HG03354 (cell line): Measurements from ENCODE around the gene FAM124B.
"Not testable (repeated sequence)": the region's sequence is repeated elsewhere in the genome, so short reads cannot be mapped to it uniquely, and the experiment has no call there.

Experiments used
- ATAC-seq: cut with Tn5 transposase; IDR thresholded peaks from one replicate; pipeline ENCODE4 v1.9.1; 2021; ENCODE audit warnings: mild to moderate bottlenecking; ENCODE audit not compliant: unreplicated experiment, poor library complexity, severe bottlenecking

The FAM124B gene

DNA sequence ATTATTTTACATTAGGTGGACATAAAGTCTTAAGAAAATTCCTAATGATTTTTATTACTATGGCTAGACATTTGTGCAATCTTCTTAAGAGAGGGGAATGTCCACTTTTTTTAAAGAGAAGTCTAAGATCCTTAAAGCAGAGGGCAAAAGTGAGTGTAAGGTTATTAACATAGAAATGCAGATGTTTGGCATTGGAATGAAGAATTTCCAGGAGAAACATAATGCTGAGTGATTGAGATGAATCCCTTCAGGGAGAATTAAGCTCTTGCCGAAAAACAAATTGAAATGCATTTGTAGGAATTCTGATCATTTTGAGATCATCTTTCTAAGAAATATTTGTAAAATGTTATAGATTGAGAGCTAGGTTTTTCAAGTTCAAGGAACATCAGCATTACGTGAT, 15.0 kb downstream of the FAM124B start:
- no peak for ATAC-seq

DNA sequence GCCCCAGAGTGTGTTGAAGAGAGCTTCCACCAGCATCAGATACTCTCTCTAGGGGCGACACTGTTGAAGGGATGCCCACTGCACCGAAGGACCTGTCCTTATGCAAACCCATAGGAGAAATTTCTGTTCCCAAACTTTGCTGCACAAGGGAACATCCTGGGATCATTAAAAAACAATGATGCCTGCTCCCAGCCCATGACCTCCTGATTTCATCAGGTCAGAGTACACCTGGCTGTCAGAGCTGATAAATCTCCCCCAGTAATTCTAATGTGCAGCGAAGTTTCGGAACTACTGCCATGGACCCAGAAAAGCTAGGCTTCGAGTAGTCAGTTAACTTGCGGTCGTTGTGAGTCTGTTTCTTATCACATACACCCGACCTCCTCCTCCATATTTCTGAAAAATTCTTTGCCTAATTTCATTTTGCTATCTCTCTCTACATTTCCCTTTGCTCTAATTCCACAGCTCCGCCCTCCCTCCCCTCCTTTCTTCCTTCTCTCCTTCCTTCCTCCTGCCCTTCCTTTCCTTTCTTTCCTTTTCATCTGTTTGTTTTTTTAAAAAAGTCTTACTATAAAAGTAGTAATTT, 18.8 kb downstream of the FAM124B start:
- no peak for ATAC-seq

DNA sequence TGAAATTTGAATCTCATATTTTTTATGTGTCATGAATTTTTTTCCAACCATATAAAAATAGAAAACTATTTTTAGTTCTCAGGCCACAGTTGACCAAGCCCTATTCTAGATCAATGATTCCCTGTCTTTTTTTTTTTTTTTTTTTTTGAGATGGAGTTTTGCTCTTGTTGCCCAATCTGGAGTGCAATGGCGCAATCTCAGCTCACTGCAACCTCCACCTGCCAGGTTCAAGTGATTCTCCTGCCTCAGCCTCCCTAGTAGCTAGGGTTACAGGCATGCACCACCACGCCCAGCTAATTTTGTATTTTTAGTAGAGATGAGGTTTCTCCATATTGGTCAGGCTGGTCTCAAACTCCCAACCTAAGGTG, 19.6 kb downstream of the FAM124B start:
- not testable (repeated sequence) for ATAC-seq

DNA sequence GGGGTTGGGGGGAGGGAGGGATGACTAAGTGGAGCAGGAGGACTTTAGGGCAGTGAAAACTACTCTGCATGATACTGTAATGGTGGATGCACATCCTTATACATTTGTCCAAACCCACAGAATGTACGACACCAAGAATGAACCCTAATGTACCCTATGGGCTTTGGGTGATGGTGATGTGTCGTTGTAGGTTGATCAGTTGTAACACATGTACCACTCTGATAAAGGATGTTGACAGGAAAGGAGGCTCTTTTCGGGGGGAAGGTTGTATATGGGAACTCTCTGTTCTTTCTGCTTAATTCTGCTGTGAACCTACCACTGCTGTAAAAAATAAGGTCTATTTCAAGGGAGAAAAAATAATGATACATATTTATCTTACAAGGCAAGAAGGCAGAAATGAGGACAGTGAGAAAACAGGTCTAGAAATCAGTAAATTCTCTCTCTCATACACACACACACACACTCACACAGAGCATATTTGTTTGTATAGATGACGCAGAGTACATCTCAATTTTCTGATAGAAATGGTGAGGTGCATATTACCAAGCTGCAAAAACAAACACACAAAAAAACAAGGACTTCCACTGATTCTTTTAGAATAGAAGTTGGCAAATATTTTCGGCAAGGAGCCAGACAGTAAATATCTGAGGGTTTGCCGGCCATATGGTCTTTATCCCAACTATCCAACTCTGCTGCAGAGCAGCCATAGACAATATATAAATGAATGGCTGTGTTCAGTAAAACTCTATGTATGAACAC, 20.2 kb downstream of the FAM124B start:
- no peak for ATAC-seq

DNA sequence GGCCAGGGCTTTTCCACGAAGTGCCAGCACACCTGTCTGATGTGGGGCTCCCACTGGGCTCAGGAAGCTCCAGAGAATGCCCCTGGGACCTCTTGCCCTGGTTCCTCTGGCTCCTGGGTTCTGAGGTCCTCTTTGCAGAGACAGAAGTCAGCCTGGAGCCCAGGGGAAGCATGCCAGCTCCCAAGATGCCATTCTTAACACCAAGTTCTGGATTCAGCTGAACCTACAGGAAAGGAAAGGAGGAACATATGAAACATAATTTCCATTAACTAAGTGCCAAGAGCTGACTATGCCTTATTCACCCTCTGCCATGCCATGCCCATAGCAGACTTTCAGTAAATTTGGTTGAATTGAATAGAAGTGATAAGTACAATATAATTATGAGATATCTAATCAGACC, 21.9 kb downstream of the FAM124B start:
- no peak for ATAC-seq

DNA sequence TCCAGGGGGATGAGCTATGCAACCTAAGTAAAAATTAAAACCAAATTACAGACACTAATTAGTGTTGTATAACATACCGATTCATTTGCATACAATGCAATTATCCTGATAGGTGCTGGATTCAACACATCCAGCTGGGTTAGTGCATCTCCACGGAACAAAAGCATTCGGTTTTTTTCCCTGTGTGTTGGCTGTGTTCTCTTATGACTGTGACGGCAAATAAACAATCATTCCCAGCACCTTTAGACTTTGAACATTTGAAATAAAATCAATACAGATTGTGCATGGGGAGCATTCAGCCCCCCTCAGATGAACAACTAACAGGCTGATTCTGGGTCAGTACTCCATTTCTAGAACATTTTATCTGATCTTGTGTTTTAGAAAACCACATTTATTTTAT, 22.7 kb downstream of the FAM124B start:
- no peak for ATAC-seq

DNA sequence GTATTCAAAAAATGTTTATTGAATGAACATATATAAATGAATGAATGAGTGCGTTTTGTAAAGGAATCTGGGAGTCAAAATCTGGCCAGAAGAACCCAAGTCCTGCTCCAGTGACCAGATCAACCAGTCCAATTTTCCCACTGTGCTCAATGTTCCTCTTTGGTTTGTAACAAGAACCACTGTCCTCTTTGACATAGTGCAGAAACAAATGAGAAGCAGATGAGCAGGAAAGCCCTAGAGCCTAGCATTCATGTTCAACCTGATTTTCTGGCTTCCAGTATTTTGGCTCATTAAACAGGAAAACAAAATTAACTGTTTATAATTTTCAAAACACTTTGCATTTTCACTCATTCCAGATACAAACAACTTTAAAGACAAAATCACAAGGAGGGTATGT, 23.2 kb downstream of the FAM124B start:
- no peak for ATAC-seq

DNA sequence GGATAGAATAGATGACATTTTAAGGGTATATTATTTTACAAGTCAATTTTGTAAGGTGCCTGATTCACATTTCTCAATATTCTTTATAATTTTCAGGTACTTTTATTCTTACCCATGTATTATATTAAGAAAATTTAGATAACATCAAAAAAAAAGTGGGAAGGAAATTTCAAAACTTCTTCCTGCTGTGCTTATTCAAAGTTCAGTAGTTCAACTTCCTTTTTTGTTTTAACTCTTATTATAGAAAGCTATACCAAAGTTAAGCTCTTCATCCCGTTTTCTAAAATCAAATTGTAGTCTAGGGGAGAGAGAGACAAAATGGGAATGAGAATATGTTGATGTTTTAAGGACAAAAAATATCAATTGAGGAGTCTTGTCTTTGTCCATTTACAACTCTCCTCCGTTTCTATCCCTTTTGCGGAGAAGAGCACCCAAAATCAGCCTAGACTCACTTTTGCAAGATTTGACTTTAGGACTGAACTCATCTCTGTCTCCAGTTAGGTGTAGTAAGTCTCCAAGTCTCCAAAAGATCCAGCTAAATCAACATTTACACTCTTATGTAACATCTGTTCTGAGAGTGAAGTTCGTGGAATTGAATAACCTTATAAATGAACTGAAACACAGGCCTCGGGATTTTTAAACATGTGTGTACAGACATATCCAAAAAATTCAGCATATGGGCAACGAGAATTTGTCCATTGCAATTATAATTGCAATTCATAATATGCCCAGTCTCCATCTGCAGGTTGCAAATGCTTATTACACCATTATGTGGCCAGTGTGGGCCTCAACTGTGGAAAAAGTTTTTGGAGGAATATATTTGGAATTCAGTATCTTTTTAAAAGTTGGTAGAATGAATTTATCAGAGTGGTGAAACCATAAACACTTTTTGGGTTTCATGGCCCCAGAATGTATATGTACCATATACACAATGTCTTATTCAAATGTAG, 23.9 kb downstream of the FAM124B start:
- no peak for ATAC-seq

DNA sequence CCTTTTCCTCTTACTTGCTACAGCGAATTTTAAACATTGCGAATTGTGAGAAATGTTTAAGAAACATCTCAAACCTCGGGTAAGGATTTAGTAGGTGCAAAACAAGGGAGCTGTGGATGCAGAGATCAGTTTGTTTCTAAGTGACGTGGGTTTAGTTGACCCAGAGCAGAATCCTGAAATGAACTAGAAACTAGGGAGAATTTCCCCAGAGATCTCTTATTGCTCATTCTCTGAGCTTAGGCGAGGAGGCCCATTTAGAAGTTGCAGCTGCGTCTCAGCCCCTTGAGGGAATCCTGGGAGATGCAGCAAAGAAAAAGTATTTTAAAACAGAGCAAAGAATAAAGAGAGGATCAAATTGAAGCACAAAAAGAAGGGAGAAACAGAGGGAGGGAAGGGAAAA, 29.3 kb downstream of the FAM124B start:
- ATAC-seq = no peak

DNA sequence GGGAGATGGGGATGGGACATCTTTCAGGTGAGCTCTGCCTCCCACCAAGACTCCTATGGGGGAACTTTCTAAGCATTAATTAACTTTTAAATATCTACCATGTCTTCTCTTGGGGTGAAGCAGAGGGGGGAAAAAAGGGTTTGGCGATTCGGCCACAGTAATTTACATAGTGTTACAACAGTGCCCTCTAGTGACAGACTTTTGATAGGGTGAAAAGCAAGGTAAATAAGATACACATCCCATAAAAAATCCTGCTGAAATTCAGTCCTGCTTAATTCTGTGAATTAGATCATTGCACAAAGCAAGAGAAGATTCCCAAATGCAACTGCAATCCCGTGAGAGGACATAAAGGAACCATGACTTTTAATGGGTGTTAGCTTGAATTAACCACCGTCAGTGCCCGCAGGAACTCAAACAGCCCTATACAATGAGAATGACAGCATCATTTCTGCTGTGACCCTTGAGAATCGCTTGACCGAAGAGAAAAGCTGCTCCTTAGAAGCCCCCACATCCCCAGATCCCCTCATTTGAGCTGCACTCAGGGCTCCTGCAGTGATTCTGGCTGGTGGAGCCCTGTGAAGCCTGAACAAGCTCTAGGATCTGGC, 32.8 kb downstream of the FAM124B start:
- peak; percentile 61 for ATAC-seq

DNA sequence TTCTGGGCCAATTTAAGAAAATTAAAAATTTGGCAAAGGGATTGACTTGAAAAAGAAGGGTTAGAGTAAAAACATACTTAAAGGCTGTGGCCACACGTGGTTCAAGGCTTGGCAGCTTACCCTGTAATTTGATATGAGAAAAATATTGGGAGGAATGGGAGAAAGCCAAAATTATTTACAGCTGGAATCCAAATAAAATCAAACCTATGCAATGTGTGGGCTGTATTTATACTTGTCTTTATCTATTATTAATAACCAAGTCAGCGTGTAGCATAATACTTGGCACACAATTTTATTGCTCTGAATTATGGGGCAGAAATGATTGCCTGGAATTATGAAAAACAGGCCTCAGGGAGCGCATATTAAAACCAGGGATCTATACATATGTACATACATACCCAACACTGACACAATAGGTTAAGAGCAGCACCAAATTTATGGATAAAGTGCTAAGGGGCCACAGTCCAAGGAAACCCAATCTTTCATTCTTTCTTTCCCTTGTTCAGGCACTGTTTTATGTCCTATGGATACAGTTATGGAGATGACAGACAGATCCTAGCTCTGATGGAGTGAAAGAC, 35.6 kb downstream of the FAM124B start:
- no peak for ATAC-seq

DNA sequence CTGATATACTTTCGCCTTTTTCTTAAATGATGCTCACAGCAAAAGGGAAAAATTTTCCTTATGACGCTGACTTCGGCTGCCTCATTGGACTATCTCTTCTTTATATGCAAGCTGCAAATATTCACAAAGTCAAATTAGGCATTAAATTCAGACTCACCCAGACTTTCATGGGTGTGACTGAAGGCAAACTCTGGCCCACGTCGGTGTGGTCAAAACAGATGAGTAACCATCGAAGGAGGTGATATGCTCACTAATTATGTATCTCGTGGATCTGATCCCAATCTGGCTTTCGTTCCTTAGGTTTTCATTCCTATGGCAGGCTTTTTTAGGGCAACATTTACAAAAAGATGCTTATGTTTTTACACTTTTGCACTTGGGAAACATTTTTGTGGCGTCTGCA, 36.6 kb downstream of the FAM124B start:
- no peak for ATAC-seq

DNA sequence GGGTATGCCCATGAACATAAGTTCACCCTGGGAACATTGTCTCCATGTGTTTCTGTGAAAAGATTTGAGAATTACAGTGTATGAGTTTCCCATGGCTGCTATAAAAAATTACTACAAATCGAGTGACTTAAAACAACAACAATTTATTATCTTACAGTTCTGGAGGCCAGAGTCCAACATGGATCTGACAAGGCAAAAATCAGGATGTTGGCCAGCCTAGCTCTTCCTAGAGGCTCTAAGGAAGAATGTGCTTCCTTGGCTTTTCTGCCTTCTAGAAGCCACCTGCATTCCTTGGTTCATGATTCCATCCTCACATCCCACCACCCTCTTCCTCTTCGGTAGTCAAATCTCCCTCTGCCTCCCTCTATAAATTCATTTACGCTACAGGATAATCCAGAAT, 38.6 kb downstream of the FAM124B start:
- no peak for ATAC-seq

DNA sequence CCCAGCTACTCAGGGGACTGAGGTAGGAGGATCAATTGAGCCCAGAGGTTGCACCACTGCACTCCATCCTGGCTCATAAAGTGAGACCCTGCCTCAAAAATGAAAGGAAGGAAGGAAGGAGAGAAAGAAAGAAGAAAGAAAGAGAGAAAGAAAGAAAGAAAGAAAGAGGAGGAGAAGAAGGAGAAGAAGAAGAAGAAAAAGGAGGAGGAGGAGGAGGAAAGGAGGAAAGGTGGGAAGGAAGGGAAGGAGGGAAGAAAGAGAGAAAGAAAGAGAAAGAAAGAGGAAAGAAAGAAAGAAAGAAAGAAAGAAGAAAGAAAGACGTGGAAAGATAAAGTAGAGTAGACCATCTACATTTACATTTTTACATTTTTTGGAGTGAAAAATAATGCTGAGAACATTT, 39.8 kb downstream of the FAM124B start:
- no peak for ATAC-seq

DNA sequence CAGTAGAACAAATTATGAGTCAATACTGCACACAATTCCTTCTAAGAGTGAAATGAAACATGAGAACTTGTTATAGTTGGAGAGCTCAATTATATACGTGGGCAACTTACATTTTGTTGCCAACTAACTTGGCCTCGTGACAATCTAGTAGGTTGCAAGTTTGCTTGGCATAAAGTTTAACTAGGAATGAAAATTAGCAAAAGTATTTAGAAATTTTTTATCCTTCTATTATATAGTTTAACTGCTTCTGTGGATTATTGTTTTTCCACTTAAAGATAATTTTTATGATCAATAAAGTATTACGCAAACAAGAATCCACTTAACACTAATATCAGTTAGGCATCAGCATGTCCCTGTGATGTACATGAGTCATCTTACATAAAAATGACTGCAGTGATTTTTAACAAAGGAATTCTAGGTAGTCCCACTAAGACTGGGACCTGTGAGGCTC, 41.1 kb downstream of the FAM124B start:
- ATAC-seq = no peak

DNA sequence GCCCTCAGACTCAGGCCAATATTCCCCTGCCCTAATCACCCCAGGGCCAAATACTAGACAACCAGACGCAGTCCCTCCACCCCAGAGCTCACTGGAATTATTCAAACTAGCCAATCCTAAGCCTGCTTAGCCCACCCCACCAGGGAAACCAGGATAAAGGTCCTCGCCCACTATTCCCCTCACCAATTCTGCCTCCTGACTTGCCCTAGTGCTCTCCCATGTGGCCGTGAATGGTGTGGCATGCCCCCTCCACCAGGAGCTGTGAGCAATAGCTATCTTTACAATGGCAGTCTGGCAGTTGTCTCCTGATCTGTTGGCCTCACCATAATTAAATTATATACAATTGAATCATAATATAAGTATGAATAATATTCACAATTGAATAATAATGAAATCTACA, 42.3 kb downstream of the FAM124B start:
- ATAC-seq = peak; percentile 57

DNA sequence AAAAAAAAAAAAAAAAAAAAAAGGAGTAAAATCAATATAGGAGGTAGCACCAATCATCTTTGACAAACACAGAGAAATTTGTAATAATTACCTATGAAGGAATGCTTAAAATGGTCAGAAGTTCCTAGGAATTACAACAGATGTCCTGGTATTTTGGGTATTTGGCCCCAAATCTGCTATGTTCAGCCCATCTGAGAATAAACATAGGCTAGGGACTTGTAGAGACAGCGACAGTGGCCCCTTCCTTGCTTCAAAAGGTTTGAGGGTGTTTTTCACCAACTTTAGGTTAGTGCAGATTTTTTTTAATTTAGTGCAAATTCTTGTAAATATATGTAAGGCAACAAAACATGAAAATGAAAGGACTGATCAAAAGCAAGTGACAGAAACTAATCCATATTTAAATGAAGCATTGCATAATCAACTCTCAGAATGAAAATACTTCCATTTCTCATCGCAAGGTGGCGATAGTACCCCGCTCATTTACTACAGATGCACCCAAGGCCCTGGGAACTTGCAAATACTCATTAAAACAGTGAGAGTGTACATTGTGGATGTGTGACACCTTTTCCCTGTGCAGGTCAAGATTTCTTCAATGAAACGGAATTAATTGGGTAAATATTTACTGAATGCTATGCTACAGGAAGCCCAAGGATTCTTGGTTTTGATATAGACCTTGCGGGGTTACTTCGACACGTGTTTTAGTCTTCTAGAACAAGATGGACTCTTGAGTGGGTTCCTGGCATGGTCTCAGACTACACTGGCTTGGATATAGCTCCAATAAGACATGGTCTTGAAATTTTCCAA, 44.6 kb downstream of the FAM124B start:
- peak; percentile 93 for ATAC-seq

DNA sequence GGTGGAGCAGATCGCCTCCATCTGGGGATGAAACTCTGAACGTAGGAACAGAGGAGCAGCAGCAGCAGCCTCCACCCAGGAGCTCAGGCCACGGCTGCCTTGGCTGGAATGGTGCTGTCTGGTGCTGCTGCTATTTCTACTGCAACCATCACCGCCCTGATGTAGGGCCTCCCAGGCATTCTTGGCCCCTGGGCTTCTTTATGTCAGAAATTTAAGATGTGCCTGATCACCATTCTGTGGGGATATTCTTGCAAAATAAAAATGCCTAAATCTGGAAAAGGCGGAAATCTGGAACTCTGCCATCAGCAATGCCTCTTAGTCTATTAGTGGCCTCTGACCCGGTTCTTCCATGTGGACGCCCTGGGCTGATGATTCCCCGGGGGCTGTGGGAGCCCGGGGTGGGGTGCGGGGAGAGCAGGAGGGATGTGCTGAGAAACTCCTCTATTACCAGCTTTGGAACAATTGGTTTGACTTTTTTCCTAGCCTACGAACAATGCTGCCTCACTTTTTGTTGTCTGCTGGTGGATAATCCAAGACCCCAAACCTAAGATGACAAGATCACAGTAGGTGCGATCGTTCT, 47.2 kb downstream of the FAM124B start:
- ATAC-seq = no peak

DNA sequence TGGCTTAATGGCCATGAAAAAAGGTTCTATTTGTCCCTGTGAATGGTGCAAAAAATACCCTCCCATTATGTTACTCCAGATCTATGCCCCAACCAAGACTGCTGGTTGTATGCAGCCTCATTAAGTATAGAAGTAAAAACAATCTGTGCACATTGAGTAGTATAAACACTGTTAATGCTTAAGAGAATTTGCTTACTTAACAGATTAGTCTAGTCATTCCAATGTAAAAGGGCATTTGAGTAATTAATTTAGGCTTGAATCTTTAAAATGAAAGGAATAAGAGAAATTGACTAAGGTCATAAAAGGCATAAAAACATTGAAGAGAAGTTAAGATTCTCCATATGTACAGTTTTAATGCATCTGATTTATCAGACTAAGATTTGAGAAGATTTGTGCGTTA, 51.2 kb downstream of the FAM124B start:
- no peak for ATAC-seq
